ENCODE data around the gene CTDP1.

GRCh38 chr18:79744625-79745024, 65.0 kb downstream of the CTDP1 start:
- TF ChIP-seq EP300 (IDR thresholded peaks at IDR 0.05), result no peak
- TF ChIP-seq CTCF (IDR thresholded peaks at IDR 0.05), result no peak
- TF ChIP-seq POLR2A (IDR thresholded peaks at IDR 0.05), result no peak

Data from tibial nerve (tissue), 4 donors.